Ishikawa (cell line): Measurements from ENCODE around the gene TADA2B.

Experiments used
- EP300 ChIP-seq: IDR thresholded peaks from 2 replicates; pipeline ENCODE4 v1.6.1; 2012; ENCODE audit warnings: borderline replicate concordance
- FOXM1 ChIP-seq: IDR thresholded peaks from 2 replicates; pipeline ENCODE4 v1.6.1; 2012; ENCODE audit warnings: low read depth, borderline replicate concordance
- YY1 ChIP-seq: IDR thresholded peaks from 2 replicates; pipeline ENCODE4 v1.6.1; 2012; ENCODE audit warnings: low read depth
- TF ChIP-seq, protein P1 (sequence below): IDR thresholded peaks from 2 replicates; pipeline ENCODE4 v1.6.1; 2012

DNA sequence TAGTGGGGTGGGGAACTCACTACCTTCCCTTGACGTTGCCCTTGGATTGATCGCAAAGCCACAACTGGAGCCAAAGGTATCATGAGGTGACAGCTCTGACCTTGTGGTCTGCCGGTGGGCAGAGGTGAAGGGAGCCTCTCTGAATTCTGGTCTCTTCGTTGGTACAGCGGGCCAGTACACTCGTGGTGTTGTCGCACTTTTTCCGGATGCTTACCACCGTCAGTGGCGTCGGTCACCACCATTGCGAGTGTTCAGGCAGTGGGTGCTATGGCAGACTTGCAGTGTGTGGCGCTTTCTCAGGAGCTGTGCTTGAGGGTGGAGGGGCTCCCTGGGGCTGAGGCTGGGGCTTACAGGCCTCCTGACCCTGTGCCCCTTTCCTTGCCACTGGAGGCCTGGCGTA is 29.9 kb downstream of the TADA2B start:
- TF ChIP-seq YY1 (no peak), FOXM1 (no peak), EP300 (no peak)
- TF ChIP-seq, protein P1, sequence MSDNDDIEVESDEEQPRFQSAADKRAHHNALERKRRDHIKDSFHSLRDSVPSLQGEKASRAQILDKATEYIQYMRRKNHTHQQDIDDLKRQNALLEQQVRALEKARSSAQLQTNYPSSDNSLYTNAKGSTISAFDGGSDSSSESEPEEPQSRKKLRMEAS: no peak
